Measurements from ENCODE around the gene TK1.
"Not testable (repeated sequence)": the region's sequence is repeated elsewhere in the genome, so short reads cannot be mapped to it uniquely, and the experiment has no call there.

Gene TK1, protein sequence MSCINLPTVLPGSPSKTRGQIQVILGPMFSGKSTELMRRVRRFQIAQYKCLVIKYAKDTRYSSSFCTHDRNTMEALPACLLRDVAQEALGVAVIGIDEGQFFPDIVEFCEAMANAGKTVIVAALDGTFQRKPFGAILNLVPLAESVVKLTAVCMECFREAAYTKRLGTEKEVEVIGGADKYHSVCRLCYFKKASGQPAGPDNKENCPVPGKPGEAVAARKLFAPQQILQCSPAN

GRCh38 chr17:78186692-78187595 is at the start of gene TK1, which contains the start of gene AFMID:
TK1 (minus strand) TSS chr17:78187052; CDS start chr17:78186994, 58 bp downstream.
AFMID (plus strand) TSS chr17:78187362; CDS start chr17:78187371, 9 bp downstream.
- DNase-seq (ENCODE audit: low spot score) = peak; percentile 98
- Histone ChIP-seq H3K27ac (peak within 1 kb of the TSS; percentile 46 to 72), H3K4me3 (peak within 1 kb of the TSS; percentile 72)
- TF ChIP-seq, protein P1, sequence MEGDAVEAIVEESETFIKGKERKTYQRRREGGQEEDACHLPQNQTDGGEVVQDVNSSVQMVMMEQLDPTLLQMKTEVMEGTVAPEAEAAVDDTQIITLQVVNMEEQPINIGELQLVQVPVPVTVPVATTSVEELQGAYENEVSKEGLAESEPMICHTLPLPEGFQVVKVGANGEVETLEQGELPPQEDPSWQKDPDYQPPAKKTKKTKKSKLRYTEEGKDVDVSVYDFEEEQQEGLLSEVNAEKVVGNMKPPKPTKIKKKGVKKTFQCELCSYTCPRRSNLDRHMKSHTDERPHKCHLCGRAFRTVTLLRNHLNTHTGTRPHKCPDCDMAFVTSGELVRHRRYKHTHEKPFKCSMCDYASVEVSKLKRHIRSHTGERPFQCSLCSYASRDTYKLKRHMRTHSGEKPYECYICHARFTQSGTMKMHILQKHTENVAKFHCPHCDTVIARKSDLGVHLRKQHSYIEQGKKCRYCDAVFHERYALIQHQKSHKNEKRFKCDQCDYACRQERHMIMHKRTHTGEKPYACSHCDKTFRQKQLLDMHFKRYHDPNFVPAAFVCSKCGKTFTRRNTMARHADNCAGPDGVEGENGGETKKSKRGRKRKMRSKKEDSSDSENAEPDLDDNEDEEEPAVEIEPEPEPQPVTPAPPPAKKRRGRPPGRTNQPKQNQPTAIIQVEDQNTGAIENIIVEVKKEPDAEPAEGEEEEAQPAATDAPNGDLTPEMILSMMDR (IDR thresholded peaks at IDR 0.05) = peak; percentile 42

DNA sequence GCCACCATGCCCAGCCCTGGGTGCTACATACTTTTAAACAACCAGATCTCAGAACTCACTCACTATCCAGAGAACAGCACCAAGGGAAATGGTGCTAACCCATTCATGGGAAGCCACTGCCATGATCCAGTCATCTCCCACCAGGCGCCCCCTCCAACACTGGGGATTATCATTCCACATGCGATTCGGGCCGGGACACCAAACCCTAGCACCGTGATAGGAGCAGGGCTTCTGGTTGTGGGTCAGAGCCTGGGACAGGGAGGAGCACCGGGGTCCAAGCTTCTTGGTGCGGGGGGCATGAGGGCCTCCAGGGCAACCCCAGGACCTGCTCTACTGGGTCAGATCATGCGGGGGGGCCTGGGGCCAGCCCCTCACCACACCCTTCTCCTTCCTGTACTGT is 49.0 kb upstream of the TK1 start:
- DNase-seq (ENCODE audit: low spot score) = no peak
- TF ChIP-seq, protein P1 (IDR thresholded peaks at IDR 0.05) = no peak
- Histone ChIP-seq H3K4me3 (no peak overlapping the region), H3K27ac (no peak overlapping the region)

- not testable (repeated sequence) for H3K27ac ChIP-seq; H3K4me3 ChIP-seq; DNase-seq (ENCODE audit: low spot score)
Measured at GRCh38 chr17:78235022-78235421, 48.2 kb upstream of the TK1 start.

GRCh38 chr17:78234261-78234865 is 47.5 kb upstream of the TK1 start:
- Histone ChIP-seq H3K4me3 (no peak overlapping the region), H3K27ac (no peak overlapping the region)
- no peak for DNase-seq (ENCODE audit: low spot score)
- TF ChIP-seq, protein P1 (IDR thresholded peaks at IDR 0.05) = no peak

GRCh38 chr17:78233678-78234077 is 46.8 kb upstream of the TK1 start:
- Histone ChIP-seq H3K4me3 (no peak overlapping the region), H3K27ac (no peak overlapping the region)
- TF ChIP-seq, protein P1 (IDR thresholded peaks at IDR 0.05) = no peak
- no peak for DNase-seq (ENCODE audit: low spot score)

DNA sequence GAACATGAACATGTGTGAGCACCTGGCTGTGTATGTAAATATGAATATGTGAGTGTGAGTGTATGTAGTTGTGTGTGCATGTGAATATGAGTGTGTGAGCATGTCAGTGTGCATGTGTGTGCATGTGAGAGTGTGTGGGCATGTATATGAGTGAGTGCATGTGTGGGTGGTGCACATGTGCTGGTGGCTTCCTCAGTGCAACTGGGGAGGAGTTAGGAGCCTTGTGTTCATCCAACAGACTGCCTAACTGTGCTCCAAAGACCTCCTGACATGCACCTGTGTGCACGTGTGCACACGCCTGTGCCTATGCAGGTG is 46.0 kb upstream of the TK1 start:
- TF ChIP-seq, protein P1 (IDR thresholded peaks at IDR 0.05) = no peak
- H3K4me3 ChIP-seq = no peak overlapping the region
- DNase-seq (ENCODE audit: low spot score) = no peak
- H3K27ac ChIP-seq = no peak overlapping the region

All from coronary artery (tissue), 2 donors.